A549 (cell line): ENCODE data around the gene RTBDN. TPM values are rescaled to one million over a fixed set of nuclear protein-coding genes. Genes with fewer than 3 reads are reported as not detected.
A peak's percentile ranks its signal among the peaks of the same experiment; 100 is the strongest.

Experiments
- ATAC-seq, 2 experiments: fragments of 200-7000 bp in 1 of 2; fragments of >200 bp in 1 of 2; cut with Nextera tagmentation in 1 of 2; cut with Tn5 transposase in 1 of 2; 3 replicates each; pipeline versions ENCODE4 v1.8.0 to v1.9.1; 2018 to 2020; ENCODE audit warnings: mild to moderate bottlenecking in 1 of 2, moderate library complexity in 1 of 2
- CTCF ChIA-PET: fragments of 300-600 bp; sonication (Branson Sonifier 250); formaldehyde crosslinking; extraction: SDS; loops from one replicate; lab custom pipeline; 2021; ENCODE audit warnings: antibody characterized with exemption, inconsistent platforms; lab: Yijun Ruan, JAX
- POLR2A ChIA-PET: fragments of 350-600 bp; formaldehyde crosslinking; extraction: SDS; loops from one replicate; lab custom pipeline; 2021; ENCODE audit warnings: antibody characterized with exemption, inconsistent platforms; lab: Yijun Ruan, JAX
- DNase-seq, 2 experiments: peaks; one replicate each; pipeline versions ENCODE4 v3.0.0 to v3.0.0-alpha.2; 2011 to 2016; ENCODE audit warnings: low read depth in 1 of 2, low spot score in 1 of 2
- FAIRE-seq: peaks from 2 replicates; lab custom pipeline; 2011; peaks lifted over from hg19 to GRCh38; lab: Jason Lieb, UNC
- H3K27ac ChIP-seq, 2 experiments: fragments of >200 bp; sonication (Bioruptor Twin); formaldehyde crosslinking; 3 replicates each; pipeline ENCODE4 v1.5.1; 2016 to 2017
- H3K4me1 ChIP-seq: fragments of >200 bp; sonication (Bioruptor Twin); formaldehyde crosslinking; 3 replicates; pipeline ENCODE4 v1.6.1; 2016
- H3K4me2 ChIP-seq: fragments of >200 bp; sonication (Bioruptor Twin); formaldehyde crosslinking; 3 replicates; pipeline ENCODE4 v1.6.1; 2016
- H3K4me3 ChIP-seq: fragments of >200 bp; sonication (Bioruptor Twin); formaldehyde crosslinking; 3 replicates; pipeline ENCODE4 v1.5.1; 2016
- H3K9me3 ChIP-seq: fragments of >200 bp; sonication (Bioruptor Twin); formaldehyde crosslinking; 3 replicates; pipeline ENCODE4 v1.6.1; 2016
- BHLHE40 ChIP-seq: IDR thresholded peaks from 2 replicates; pipeline ENCODE4 v1.6.1; 2012; ENCODE audit warnings: low read depth, low read length, inconsistent platforms
- CBX2 ChIP-seq: fragments of 200-600 bp; sonication (generic); IDR thresholded peaks from 2 replicates; pipeline ENCODE4 v1.6.1; 2016; ENCODE audit warnings: low read depth, mild to moderate bottlenecking, borderline replicate concordance
- CBX8 ChIP-seq: fragments of 200-600 bp; sonication (generic); IDR thresholded peaks from 2 replicates; pipeline ENCODE4 v1.6.1; 2016
- EHF ChIP-seq: fragments of 250-450 bp; sonication (Bioruptor Pico); IDR thresholded peaks from 2 replicates; pipeline ENCODE4 v1.5.0; 2020; ENCODE audit warnings: mild to moderate bottlenecking
- EHMT2 ChIP-seq: fragments of 200-600 bp; sonication (generic); IDR thresholded peaks from 2 replicates; pipeline ENCODE4 v1.6.1; 2016; ENCODE audit warnings: antibody characterized with exemption, low read depth, mild to moderate bottlenecking, moderate library complexity
- ESRRA ChIP-seq: fragments of 150-350 bp; IDR thresholded peaks from 2 replicates; pipeline ENCODE4 v1.6.1; 2014; ENCODE audit warnings: mild to moderate bottlenecking, low read length, borderline replicate concordance
- FOSL2 ChIP-seq, 2 experiments: fragments of 450-650 bp in 1 of 2; fragments of >200 bp in 1 of 2; sonication (Bioruptor Twin) in 1 of 2; formaldehyde crosslinking; IDR thresholded peaks; 2 replicates each; pipeline versions ENCODE4 v1.5.0 to v1.6.1; 2016 to 2020; ENCODE audit warnings: mild to moderate bottlenecking in 1 of 2, moderate library complexity in 1 of 2
- GATA3 ChIP-seq: IDR thresholded peaks from 2 replicates; pipeline ENCODE4 v1.6.1; 2012; ENCODE audit warnings: borderline replicate concordance
- HEYL ChIP-seq: fragments of 250-450 bp; sonication (Bioruptor Pico); IDR thresholded peaks from 2 replicates; pipeline ENCODE4 v1.8.0; 2021; ENCODE audit warnings: mild to moderate bottlenecking, moderate library complexity
- HOXB5 ChIP-seq: fragments of 250-450 bp; sonication (Bioruptor Pico); IDR thresholded peaks from 2 replicates; pipeline ENCODE4 v1.5.0; 2020; ENCODE audit warnings: mild to moderate bottlenecking, moderate library complexity
- KDM1A ChIP-seq: fragments of 200-600 bp; sonication (generic); IDR thresholded peaks from 2 replicates; pipeline ENCODE4 v1.6.1; 2016; ENCODE audit warnings: low read depth, mild to moderate bottlenecking
- NPAS2 ChIP-seq: fragments of 250-450 bp; sonication (Bioruptor Pico); IDR thresholded peaks from 2 replicates; pipeline ENCODE4 v1.8.0; 2022; ENCODE audit warnings: mild to moderate bottlenecking, moderate library complexity, borderline replicate concordance
- POLR2A ChIP-seq: IDR thresholded peaks from 2 replicates; pipeline ENCODE4 v1.6.1; 2012; ENCODE audit warnings: mild to moderate bottlenecking, low read length
- POLR2AphosphoS2 ChIP-seq: conservative IDR thresholded peaks from 2 replicates; pipeline ENCODE4 v1.6.1; 2012; ENCODE audit warnings: low read length, improper control_type of control experiment, inconsistent platforms
- RAD21 ChIP-seq, 2 experiments: fragments of >200 bp in 1 of 2; sonication (Bioruptor Twin) in 1 of 2; formaldehyde crosslinking in 1 of 2; IDR thresholded peaks in 1 of 2; conservative IDR thresholded peaks in 1 of 2; 2 replicates in 1 of 2; 3 replicates in 1 of 2; pipeline ENCODE4 v1.6.1; 2012 to 2018; ENCODE audit warnings: inconsistent platforms in 1 of 2
- RCOR1 ChIP-seq: fragments of 150-350 bp; IDR thresholded peaks from 2 replicates; pipeline ENCODE4 v1.6.1; 2014; ENCODE audit warnings: antibody characterized with exemption, low read length, low read depth
- ZC3H11A ChIP-seq: fragments of 450-650 bp; IDR thresholded peaks from 2 replicates; pipeline ENCODE4 v1.6.1; 2014; ENCODE audit warnings: antibody characterized with exemption, mild to moderate bottlenecking
- ZSCAN20 ChIP-seq: fragments of 250-450 bp; sonication (Bioruptor Pico); IDR thresholded peaks from 2 replicates; pipeline ENCODE4 v1.8.0; 2022; ENCODE audit warnings: mild to moderate bottlenecking, moderate library complexity
- WGBS: methylation state at CpG from one replicate; pipeline ENCODE4 v1.1.6; 2017; ENCODE audit errors: missing lambda C conversion rate; 5-methylcytosine and 5-hydroxymethylcytosine counted together
- polyA plus RNA-seq, 4 experiments: library from polyadenylated mRNA; depleted of rRNA in 3 of 4; stranded (reverse); fragments of >200 nt; fragmentation: RNase III in 1 of 4; extraction: RNeasy Plus Mini Kit Qiagen cat#74134 plus additional on column Dnase treatment in 1 of 4; gene quantifications; 2 replicates in 3 of 4; 3 replicates in 1 of 4; pipeline ENCODE4 v1.2.3, GENCODE V29; 2011 to 2017
- TF ChIP-seq, protein P1 (sequence below): fragments of 250-450 bp; sonication (Bioruptor Pico); IDR thresholded peaks from 2 replicates; pipeline ENCODE4 v1.5.0; 2020; ENCODE audit warnings: low read depth, mild to moderate bottlenecking, moderate library complexity

RTBDN gene
- polyA plus RNA-seq, 2 of the 4 experiments (the other 2 are of a cell fraction): 0.09 to 0.25 TPM

DNA sequence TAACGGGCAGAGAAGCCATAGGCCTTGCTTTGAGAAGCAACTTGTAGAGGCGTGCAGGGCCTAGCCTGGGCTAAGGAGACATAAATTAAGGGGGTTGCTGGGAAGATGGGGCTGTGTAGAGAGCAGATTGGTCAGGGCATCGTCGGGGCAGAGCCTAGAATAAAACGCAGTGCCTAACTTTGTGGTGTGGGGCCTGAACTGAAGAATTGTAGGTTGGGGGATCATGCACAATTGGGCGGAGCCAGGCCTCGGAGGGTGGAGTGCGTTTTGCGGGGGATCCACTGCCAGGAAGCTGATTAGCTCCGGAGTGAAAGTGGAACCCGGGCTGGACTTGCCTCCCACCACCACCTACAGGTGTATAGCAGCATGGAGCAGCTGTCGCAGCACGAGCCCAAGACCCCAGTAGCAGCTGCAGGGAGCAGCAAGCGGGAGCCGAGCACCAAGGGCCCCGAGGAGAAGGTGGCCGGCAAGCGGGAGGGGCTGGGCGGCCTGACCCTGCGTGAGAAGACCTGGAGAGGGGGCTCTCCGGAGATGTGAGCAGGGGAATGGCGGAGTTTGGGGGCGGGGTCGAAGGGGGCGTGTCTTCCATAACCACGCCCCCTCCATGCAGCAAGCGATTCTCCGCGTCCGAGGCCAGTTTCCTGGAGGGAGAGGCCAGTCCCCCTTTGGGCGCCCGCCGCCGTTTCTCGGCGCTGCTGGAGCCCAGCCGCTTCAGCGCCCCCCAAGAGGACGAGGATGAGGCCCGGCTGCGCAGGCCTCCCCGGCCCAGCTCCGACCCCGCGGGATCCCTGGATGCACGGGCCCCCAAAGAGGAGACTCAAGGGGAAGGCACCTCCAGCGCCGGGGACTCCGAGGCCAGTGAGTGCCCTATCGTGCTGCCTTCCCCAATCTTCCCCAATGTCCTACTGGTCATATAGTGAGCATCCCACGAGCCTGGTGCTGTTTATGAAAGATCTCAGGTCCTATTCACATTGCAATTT, 33.0 kb upstream of the RTBDN start:
- ChIA-PET CTCF (interaction anchor here (1.0 to 1.4 kb wide), 2 partner anchors 13 to 20 kb away, joined by 3 to 4 read pairs; no protein-coding TSS in a partner anchor), POLR2A (no interaction called here)
- H3K4me1 ChIP-seq: no peaks in the 10 kb centered on the region
- DNase-seq: peak in 1 of 2 experiments; percentile 52
- TF ChIP-seq CBX8: no peak
- no peak for TF ChIP-seq NPAS2
- no peak for TF ChIP-seq ZSCAN20
- no peak for TF ChIP-seq EHMT2
- TF ChIP-seq, protein P1, sequence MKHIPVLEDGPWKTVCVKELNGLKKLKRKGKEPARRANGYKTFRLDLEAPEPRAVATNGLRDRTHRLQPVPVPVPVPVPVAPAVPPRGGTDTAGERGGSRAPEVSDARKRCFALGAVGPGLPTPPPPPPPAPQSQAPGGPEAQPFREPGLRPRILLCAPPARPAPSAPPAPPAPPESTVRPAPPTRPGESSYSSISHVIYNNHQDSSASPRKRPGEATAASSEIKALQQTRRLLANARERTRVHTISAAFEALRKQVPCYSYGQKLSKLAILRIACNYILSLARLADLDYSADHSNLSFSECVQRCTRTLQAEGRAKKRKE (CRISPR knock-in tag): no peak
- no peak for TF ChIP-seq ZC3H11A
- no peak for TF ChIP-seq HEYL (CRISPR knock-in tag)
- no peak for TF ChIP-seq RCOR1
- TF ChIP-seq FOSL2 (IDR thresholded peaks at IDR 0.05): no peak
- no peak for TF ChIP-seq FOSL2 (CRISPR knock-in tag; IDR thresholded peaks at IDR 0.05)
- H3K9me3 ChIP-seq: no peaks in the 10 kb centered on the region
- peak overlapping the region; percentile 31; the same call in 2 of the 3 replicates for H3K4me3 ChIP-seq
- ATAC-seq: peak; percentile 47 to 75; a peak in 5 of 6 replicates
- no peak for FAIRE-seq
- 62% methylated on average over 22 of the region's 51 CpGs for WGBS
- peak overlapping the region in 1 of 2 experiments; percentile 67; a peak in 2 of 6 replicates for H3K27ac ChIP-seq
- H3K4me2 ChIP-seq: peak overlapping the region; percentile 59

DNA sequence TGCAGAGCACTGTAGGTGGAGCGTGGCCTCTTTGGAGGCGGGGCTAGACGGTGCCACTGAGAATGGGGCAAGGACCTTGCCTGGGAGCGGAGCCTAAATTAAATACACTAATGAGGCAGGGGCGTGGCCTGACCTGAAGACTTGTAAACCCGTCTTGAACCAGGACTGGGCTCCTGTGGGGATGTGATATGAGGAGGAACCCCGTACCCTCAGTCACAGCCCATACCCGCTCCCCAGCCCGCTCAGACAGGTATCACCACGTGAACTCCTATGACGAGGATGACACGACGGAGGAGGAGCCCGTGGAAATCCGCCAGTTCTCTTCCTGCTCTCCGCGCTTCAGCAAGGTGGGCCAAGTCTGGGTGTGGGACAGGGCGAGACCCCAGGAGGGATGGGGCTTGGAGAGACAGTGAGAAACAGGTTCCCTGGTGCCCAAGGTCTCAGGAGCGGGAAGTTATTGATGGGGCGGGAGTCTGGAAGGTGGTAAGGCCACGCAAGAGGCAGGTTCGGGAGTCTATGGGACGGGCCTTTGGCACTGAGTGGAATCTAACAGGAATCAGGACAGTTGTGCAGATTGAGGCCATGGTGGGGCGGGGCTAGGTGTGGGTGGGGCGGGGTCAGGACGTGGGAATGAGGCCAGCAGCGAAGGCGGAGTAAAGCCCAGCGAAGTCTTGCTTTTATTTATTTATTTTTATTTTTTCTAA, 32.2 kb upstream of the RTBDN start:
- no peaks in the 10 kb centered on the region for H3K4me1 ChIP-seq
- no peaks in the 10 kb centered on the region for H3K9me3 ChIP-seq
- ATAC-seq: no peak
- CTCF ChIA-PET: interaction anchor here (1.4 to 3.4 kb wide), 2 partner anchors 14 to 19 kb away, joined by 4 to 23 read pairs; no protein-coding TSS in a partner anchor
- TF ChIP-seq CBX2: no peak
- TF ChIP-seq, protein P1 (CRISPR knock-in tag): no peak
- TF ChIP-seq BHLHE40: no peak
- TF ChIP-seq EHF (CRISPR knock-in tag): no peak
- no peak for TF ChIP-seq GATA3
- no peak for TF ChIP-seq POLR2A
- TF ChIP-seq KDM1A: no peak
- TF ChIP-seq HOXB5: no peak
- no peak for TF ChIP-seq RAD21 (conservative IDR thresholded peaks at IDR 0.05 in 1 of 2, IDR thresholded peaks at IDR 0.05 in 1 of 2)
- TF ChIP-seq ESRRA: no peak
- no peak for TF ChIP-seq POLR2AphosphoS2
- no peak for TF ChIP-seq EHMT2
- TF ChIP-seq, all 56 proteins: peak for 0
- H3K4me2 ChIP-seq: no peak overlapping the region
- no peak overlapping the region for H3K4me3 ChIP-seq
- WGBS: 88% methylated on average over 23 of the region's 29 CpGs
- no peak overlapping the region for H3K27ac ChIP-seq
- POLR2A ChIA-PET: no interaction called here
- no peak for FAIRE-seq
- no peak for DNase-seq
